Upper lobe of left lung (tissue), 4 donors: ENCODE measurements around the gene FBXL13.

Experiments used
- POLR2A ChIP-seq, 4 donors: fragments of 450-650 bp; IDR thresholded peaks; one replicate each; pipeline ENCODE4 v1.5.1; 2016 to 2017; ENCODE audit warnings: antibody characterized with exemption in 4 of 4, mild to moderate bottlenecking in 2 of 4
- TF ChIP-seq, protein P1 (sequence below), 6 experiments: fragments of 450-650 bp in 4 of 6; fragments of 200-600 bp in 2 of 6; sonication (generic) in 2 of 6; IDR thresholded peaks; one replicate each; pipeline ENCODE4 v1.5.1; 2016 to 2019; ENCODE audit warnings: antibody characterized with exemption in 6 of 6

DNA sequence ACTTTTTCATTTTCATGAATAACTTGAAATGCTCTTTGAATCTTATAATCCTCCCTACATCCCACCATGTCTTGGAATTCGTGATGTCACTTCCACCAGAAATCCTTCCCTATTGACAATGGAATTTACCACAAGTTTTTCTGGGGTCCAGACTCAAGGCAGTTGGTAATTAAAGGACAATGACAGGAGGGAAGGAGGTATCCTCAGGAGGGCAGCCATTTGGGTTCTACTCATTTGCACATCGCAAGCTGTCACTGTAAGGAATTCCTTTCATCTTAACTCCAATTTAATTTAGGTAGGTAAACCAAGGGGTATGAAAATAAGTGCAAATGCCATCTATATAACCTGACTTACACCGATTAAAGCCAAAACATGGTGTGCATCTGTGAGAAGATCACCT, 139.9 kb downstream of the FBXL13 start:
- no peak for TF ChIP-seq POLR2A (IDR thresholded peaks at IDR 0.05)
- TF ChIP-seq, protein P1, sequence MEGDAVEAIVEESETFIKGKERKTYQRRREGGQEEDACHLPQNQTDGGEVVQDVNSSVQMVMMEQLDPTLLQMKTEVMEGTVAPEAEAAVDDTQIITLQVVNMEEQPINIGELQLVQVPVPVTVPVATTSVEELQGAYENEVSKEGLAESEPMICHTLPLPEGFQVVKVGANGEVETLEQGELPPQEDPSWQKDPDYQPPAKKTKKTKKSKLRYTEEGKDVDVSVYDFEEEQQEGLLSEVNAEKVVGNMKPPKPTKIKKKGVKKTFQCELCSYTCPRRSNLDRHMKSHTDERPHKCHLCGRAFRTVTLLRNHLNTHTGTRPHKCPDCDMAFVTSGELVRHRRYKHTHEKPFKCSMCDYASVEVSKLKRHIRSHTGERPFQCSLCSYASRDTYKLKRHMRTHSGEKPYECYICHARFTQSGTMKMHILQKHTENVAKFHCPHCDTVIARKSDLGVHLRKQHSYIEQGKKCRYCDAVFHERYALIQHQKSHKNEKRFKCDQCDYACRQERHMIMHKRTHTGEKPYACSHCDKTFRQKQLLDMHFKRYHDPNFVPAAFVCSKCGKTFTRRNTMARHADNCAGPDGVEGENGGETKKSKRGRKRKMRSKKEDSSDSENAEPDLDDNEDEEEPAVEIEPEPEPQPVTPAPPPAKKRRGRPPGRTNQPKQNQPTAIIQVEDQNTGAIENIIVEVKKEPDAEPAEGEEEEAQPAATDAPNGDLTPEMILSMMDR (IDR thresholded peaks at IDR 0.05): no peak
